ENCODE data around the gene SUN2. TPM values are rescaled to one million over a fixed set of nuclear protein-coding genes. Genes with fewer than 3 reads are reported as not detected.

Gene SUN2
- total RNA-seq, 4 donors from 2014 or later, result 118 to 285 (median 175) TPM

- no peak overlapping the region for H3K27ac ChIP-seq
- no peaks in the 10 kb centered on the region for H3K27me3 ChIP-seq
- peaks cover 3 to 7% of the 10 kb centered on the region in 2 donors for H3K4me1 ChIP-seq
- TF ChIP-seq POLR2A (IDR thresholded peaks at IDR 0.05), result no peak
- TF ChIP-seq, protein P1, sequence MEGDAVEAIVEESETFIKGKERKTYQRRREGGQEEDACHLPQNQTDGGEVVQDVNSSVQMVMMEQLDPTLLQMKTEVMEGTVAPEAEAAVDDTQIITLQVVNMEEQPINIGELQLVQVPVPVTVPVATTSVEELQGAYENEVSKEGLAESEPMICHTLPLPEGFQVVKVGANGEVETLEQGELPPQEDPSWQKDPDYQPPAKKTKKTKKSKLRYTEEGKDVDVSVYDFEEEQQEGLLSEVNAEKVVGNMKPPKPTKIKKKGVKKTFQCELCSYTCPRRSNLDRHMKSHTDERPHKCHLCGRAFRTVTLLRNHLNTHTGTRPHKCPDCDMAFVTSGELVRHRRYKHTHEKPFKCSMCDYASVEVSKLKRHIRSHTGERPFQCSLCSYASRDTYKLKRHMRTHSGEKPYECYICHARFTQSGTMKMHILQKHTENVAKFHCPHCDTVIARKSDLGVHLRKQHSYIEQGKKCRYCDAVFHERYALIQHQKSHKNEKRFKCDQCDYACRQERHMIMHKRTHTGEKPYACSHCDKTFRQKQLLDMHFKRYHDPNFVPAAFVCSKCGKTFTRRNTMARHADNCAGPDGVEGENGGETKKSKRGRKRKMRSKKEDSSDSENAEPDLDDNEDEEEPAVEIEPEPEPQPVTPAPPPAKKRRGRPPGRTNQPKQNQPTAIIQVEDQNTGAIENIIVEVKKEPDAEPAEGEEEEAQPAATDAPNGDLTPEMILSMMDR (IDR thresholded peaks at IDR 0.05), result no peak
- no peak for DNase-seq
- no peaks in the 10 kb centered on the region for H3K9me3 ChIP-seq
- no peak overlapping the region for H3K4me3 ChIP-seq
- no peaks in the 10 kb centered on the region for H3K36me3 ChIP-seq
- intact Hi-C loops (cut with DNase I; ENCODE audit: low total_unique reads), result loop anchor here (5.0 kb wide), 1 partner anchor 34 kb away; the partner anchor contains the start of gene DNAL4
Measured at GRCh38 chr22:38758276-38758945, 2.6 kb upstream of the SUN2 start.

GRCh38 chr22:38757464-38757757 lies 1.6 kb upstream of the SUN2 start:
- no peak for DNase-seq
- no peak overlapping the region for H3K4me3 ChIP-seq
- no peak for TF ChIP-seq POLR2A (IDR thresholded peaks at IDR 0.05)
- TF ChIP-seq, protein P1 (IDR thresholded peaks at IDR 0.05), result no peak
- H3K27ac ChIP-seq, result no peak overlapping the region
- no peaks in the 10 kb centered on the region for H3K9me3 ChIP-seq
- peaks cover 3 to 10% of the 10 kb centered on the region in 2 donors for H3K4me1 ChIP-seq
- no peaks in the 10 kb centered on the region for H3K36me3 ChIP-seq
- intact Hi-C loops (cut with DNase I; ENCODE audit: low total_unique reads), result loop anchor here (5.0 kb wide), 1 partner anchor 35 kb away; the partner anchor contains the start of gene DNAL4
- H3K27me3 ChIP-seq, result no peaks in the 10 kb centered on the region

DNA sequence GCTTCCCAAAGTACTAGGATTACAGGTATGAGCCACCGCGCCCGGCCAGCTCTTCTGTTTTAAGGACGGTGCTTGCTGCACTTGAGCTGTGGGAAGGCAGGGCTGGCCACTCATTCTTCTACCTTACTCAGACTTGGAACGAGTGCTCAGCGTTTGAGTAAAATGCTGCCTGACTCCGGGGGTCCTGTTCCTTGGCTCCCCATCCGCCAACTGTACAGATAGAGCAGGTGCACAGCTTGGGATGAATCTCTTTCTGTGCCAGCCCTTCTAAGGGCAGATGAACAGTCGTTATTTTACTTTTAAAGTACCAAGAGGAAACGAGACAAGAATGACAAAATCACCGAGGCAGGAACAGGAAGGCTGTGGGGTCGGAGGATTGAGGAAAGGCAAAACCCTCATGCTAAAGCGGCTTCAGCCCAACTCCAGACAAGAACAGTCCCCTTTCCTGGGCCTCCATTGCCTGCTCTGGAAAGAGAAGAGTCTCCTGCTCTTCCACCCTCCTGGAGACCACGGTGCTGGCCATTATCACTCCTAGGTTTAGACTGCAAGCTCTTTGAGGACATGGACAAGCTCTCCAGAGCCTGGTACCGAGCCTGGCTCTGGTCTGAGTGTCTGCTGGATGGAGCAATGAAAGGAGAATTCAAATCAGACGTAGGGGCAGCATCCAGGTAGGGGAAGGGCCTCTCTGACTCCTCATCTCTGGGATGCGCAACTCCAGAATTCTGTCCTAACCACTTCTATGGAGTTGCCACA lies 1.1 kb upstream of the SUN2 start:
- Histone ChIP-seq H3K4me1 (peaks cover 3 to 10% of the 10 kb centered on the region in 2 donors), H3K27ac (peak overlapping the region; percentile 90 to 92), H3K9me3 (no peaks in the 10 kb centered on the region), H3K4me3 (peak overlapping the region in 1 of 2 donors; percentile 41), H3K36me3 (no peaks in the 10 kb centered on the region), H3K27me3 (no peaks in the 10 kb centered on the region)
- intact Hi-C loops (cut with DNase I; ENCODE audit: low total_unique reads), result loop anchor here (5.0 kb wide), 1 partner anchor 35 kb away; the partner anchor contains the start of gene DNAL4
- TF ChIP-seq, protein P1 (IDR thresholded peaks at IDR 0.05), result no peak
- no peak for TF ChIP-seq POLR2A (IDR thresholded peaks at IDR 0.05)
- DNase-seq, result no peak

- intact Hi-C loops (cut with DNase I; ENCODE audit: low total_unique reads), result loop anchor here (5.0 kb wide), 1 partner anchor 37 kb away; the partner anchor contains the start of gene DNAL4
- H3K36me3 ChIP-seq, result no peaks in the 10 kb centered on the region
- TF ChIP-seq POLR2A (IDR thresholded peaks at IDR 0.05), result peak in 1 of 2 donors; percentile 67
- TF ChIP-seq, protein P1 (IDR thresholded peaks at IDR 0.05), result no peak
- H3K9me3 ChIP-seq, result no peaks in the 10 kb centered on the region
- peak overlapping the region; percentile 90 to 92 for H3K27ac ChIP-seq
- no peaks in the 10 kb centered on the region for H3K27me3 ChIP-seq
- peak overlapping the region; percentile 41 to 75 for H3K4me3 ChIP-seq
- DNase-seq, result peak; percentile 90 to 93
- H3K4me1 ChIP-seq, result peaks cover 3 to 10% of the 10 kb centered on the region in 2 donors
Measured at GRCh38 chr22:38755155-38755910, 465 bp downstream of the SUN2 start.

Data from uterus (tissue), 4 donors.